NT2/D1 (cell line): ENCODE measurements around the gene TMEM126A.

Experiments used
- YY1 ChIP-seq: IDR thresholded peaks from 2 replicates; pipeline ENCODE4 v1.6.1; 2011; ENCODE audit not compliant: insufficient read length, insufficient read depth
- ZNF274 ChIP-seq: IDR thresholded peaks from 2 replicates; pipeline ENCODE4 v1.6.1; 2011; ENCODE audit warnings: mild to moderate bottlenecking, low read depth, low read length

DNA sequence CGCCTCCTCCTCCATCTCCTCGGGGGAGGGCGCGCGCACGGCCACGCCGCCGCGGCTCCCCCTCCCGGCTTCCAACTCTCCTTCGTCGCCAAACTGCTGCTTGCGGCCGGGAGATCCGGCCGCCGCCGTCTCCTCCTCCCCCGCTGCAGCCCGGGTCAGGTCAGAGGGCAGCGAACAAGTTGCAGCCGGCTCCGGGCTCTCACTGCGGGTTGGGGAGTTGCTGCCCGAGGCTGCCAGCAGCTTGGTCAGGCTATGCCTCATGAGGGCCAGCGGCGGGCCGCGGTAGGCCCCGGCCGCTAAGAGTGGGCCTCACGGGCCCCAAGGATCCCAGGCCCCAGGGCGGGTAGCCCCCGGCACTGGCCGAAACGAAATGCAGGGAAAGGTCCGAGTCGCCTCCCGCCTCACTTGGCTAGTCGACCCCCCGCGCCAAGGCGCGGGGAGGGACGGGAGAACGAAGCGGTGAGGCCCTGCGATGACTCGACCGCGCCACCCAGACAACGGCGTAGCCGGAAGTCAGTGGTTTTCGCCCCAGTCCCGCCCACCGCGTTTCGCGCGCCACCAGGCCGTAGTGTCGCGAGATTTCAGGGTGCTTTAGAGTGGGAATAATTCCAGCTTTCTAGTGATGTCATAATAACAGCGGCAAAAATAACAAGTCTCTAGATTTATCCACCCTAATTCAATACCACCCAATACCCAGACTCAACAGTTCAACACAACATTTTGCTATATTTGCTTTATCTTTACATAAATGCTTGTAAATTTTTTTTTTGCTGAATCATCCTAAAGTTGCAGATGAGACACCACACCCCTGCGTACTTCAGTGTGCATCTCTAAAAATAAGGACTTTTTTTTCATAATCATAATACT is 17.1 kb downstream of the TMEM126A start, which contains the start of gene CREBZF:
- TF ChIP-seq ZNF274 (no peak), YY1 (no peak)
